GM23338 (cell line): Measurements from ENCODE around the gene BCL2.

Experiments
- CREB1 ChIP-seq: fragments of 250-450 bp; sonication (Bioruptor Pico); IDR thresholded peaks from 2 replicates; pipeline ENCODE4 v1.5.0; 2020; ENCODE audit warnings: low read depth, mild to moderate bottlenecking, moderate library complexity
- EZH2 ChIP-seq: fragments of 200-600 bp; sonication (generic); IDR thresholded peaks from one replicate; pipeline ENCODE4 v1.8.0; 2017; ENCODE audit warnings: antibody characterized with exemption, mild to moderate bottlenecking, low read depth; ENCODE audit not compliant: unreplicated experiment
- EZH2phosphoT487 ChIP-seq: fragments of 200-600 bp; sonication (generic); IDR thresholded peaks from one replicate; pipeline ENCODE4 v1.8.1; 2018; ENCODE audit warnings: antibody characterized with exemption; ENCODE audit not compliant: unreplicated experiment
- JUNB ChIP-seq: IDR thresholded peaks from one replicate; pipeline ENCODE4 v1.6.1; 2016; ENCODE audit warnings: antibody characterized with exemption; ENCODE audit not compliant: unreplicated experiment
- POLR2AphosphoS5 ChIP-seq: IDR thresholded peaks from 2 replicates; pipeline ENCODE4 v1.6.1; 2016; ENCODE audit warnings: antibody characterized with exemption, low read depth
- ZNF331 ChIP-seq: fragments of 250-450 bp; sonication (Bioruptor Pico); IDR thresholded peaks from 2 replicates; pipeline ENCODE4 v1.5.0; 2020; ENCODE audit warnings: low read depth, mild to moderate bottlenecking, moderate library complexity
- TF ChIP-seq, protein P1 (sequence below), 2 experiments: fragments of 200-600 bp in 1 of 2; sonication (generic) in 1 of 2; conservative IDR thresholded peaks; 2 replicates each; pipeline versions ENCODE4 v1.5.1 to v1.6.1; 2016 to 2017; ENCODE audit warnings: antibody characterized with exemption in 2 of 2, low read depth in 2 of 2, mild to moderate bottlenecking in 2 of 2, moderate library complexity in 1 of 2
- TF ChIP-seq, protein P2 (sequence below): IDR thresholded peaks from one replicate; pipeline ENCODE4 v1.6.1; 2018; ENCODE audit warnings: antibody characterized with exemption; ENCODE audit not compliant: unreplicated experiment
- TF ChIP-seq, protein P3 (sequence below): IDR thresholded peaks from 2 replicates; pipeline ENCODE4 v1.6.1; 2016; ENCODE audit warnings: antibody characterized with exemption

DNA sequence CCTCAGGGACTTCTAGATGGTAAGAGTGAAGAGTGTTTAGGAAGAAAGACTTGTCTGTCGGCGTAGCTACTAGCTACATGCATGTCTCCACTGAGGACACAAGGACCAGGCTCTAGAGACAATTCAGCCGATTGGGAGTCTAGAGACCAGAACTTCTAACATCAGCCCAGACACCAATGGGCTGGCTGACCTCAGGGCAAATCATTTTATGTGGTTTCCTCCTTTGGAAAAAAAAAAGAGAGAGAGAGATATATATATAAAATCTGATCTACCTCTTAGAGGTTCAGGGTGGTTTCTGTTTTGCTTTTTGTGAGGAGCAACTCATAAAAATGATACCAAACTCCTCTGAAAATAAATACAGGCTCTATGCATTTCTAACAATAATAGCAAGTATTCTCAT lies 212.8 kb downstream of the BCL2 start:
- TF ChIP-seq EZH2 = no peak
- TF ChIP-seq, protein P1, sequence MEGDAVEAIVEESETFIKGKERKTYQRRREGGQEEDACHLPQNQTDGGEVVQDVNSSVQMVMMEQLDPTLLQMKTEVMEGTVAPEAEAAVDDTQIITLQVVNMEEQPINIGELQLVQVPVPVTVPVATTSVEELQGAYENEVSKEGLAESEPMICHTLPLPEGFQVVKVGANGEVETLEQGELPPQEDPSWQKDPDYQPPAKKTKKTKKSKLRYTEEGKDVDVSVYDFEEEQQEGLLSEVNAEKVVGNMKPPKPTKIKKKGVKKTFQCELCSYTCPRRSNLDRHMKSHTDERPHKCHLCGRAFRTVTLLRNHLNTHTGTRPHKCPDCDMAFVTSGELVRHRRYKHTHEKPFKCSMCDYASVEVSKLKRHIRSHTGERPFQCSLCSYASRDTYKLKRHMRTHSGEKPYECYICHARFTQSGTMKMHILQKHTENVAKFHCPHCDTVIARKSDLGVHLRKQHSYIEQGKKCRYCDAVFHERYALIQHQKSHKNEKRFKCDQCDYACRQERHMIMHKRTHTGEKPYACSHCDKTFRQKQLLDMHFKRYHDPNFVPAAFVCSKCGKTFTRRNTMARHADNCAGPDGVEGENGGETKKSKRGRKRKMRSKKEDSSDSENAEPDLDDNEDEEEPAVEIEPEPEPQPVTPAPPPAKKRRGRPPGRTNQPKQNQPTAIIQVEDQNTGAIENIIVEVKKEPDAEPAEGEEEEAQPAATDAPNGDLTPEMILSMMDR (conservative IDR thresholded peaks at IDR 0.05; ENCODE audit: low read depth in 2 of 2) = no peak
- no peak for TF ChIP-seq POLR2AphosphoS5
- TF ChIP-seq, protein P2, sequence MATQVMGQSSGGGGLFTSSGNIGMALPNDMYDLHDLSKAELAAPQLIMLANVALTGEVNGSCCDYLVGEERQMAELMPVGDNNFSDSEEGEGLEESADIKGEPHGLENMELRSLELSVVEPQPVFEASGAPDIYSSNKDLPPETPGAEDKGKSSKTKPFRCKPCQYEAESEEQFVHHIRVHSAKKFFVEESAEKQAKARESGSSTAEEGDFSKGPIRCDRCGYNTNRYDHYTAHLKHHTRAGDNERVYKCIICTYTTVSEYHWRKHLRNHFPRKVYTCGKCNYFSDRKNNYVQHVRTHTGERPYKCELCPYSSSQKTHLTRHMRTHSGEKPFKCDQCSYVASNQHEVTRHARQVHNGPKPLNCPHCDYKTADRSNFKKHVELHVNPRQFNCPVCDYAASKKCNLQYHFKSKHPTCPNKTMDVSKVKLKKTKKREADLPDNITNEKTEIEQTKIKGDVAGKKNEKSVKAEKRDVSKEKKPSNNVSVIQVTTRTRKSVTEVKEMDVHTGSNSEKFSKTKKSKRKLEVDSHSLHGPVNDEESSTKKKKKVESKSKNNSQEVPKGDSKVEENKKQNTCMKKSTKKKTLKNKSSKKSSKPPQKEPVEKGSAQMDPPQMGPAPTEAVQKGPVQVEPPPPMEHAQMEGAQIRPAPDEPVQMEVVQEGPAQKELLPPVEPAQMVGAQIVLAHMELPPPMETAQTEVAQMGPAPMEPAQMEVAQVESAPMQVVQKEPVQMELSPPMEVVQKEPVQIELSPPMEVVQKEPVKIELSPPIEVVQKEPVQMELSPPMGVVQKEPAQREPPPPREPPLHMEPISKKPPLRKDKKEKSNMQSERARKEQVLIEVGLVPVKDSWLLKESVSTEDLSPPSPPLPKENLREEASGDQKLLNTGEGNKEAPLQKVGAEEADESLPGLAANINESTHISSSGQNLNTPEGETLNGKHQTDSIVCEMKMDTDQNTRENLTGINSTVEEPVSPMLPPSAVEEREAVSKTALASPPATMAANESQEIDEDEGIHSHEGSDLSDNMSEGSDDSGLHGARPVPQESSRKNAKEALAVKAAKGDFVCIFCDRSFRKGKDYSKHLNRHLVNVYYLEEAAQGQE = no peak
- no peak for TF ChIP-seq CREB1 (CRISPR knock-in tag)
- TF ChIP-seq ZNF331 (CRISPR knock-in tag) = no peak
- no peak for TF ChIP-seq EZH2phosphoT487
- no peak for TF ChIP-seq JUNB
- TF ChIP-seq, protein P3, sequence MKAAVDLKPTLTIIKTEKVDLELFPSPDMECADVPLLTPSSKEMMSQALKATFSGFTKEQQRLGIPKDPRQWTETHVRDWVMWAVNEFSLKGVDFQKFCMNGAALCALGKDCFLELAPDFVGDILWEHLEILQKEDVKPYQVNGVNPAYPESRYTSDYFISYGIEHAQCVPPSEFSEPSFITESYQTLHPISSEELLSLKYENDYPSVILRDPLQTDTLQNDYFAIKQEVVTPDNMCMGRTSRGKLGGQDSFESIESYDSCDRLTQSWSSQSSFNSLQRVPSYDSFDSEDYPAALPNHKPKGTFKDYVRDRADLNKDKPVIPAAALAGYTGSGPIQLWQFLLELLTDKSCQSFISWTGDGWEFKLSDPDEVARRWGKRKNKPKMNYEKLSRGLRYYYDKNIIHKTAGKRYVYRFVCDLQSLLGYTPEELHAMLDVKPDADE = no peak
